Upper lobe of right lung (tissue), 1 donor: Measurements from ENCODE around the gene CKS1B. TPM values are rescaled to one million over a fixed set of nuclear protein-coding genes. Genes with fewer than 3 reads are reported as not detected.

Experiments
- ATAC-seq: fragments of 200-7000 bp; cut with Tn5 transposase; one replicate; pipeline ENCODE4 v1.9.1; 2020; ENCODE audit warnings: mild to moderate bottlenecking, moderate library complexity
- DNase-seq: peaks from one replicate; pipeline ENCODE4 v3.0.0-alpha.2; 2020
- H3K27ac ChIP-seq: fragments of 200-600 bp; one replicate; pipeline ENCODE4 v1.8.0; 2022
- H3K27me3 ChIP-seq: fragments of 200-600 bp; one replicate; pipeline ENCODE4 v1.8.0; 2022; ENCODE audit warnings: mild to moderate bottlenecking
- H3K36me3 ChIP-seq: fragments of 200-600 bp; one replicate; pipeline ENCODE4 v1.8.0; 2022
- H3K4me1 ChIP-seq: fragments of 200-600 bp; one replicate; pipeline ENCODE4 v1.8.0; 2022
- H3K4me3 ChIP-seq: fragments of 200-600 bp; one replicate; pipeline ENCODE4 v1.8.0; 2022; ENCODE audit warnings: mild to moderate bottlenecking
- H3K9me3 ChIP-seq: fragments of 200-600 bp; one replicate; pipeline ENCODE4 v1.8.0; 2022
- intact Hi-C: fragments of 100-400 bp; cut with DNase I; formaldehyde crosslinking; loops from one replicate; pipeline ENCODE4 v1.11.0; 2022
- total RNA-seq: library from RNA; stranded (reverse); fragmentation: NEBNext Ultra II Directional; extraction: Animal tissue kit (Norgen Biotek cat#: 25700); gene quantifications from one replicate; pipeline ENCODE4 v1.2.1, GENCODE V29; 2021
- TF ChIP-seq, protein P1 (sequence below): fragments of 200-600 bp; IDR thresholded peaks from one replicate; pipeline ENCODE4 v1.8.0; 2022; ENCODE audit warnings: antibody characterized with exemption
- donor health status: DM: no; HTN: yes; CAD: no; lungs with severe emphysema.

Gene CKS1B
- total RNA-seq, 1 donor from 2014 or later = 27.0 TPM

DNA sequence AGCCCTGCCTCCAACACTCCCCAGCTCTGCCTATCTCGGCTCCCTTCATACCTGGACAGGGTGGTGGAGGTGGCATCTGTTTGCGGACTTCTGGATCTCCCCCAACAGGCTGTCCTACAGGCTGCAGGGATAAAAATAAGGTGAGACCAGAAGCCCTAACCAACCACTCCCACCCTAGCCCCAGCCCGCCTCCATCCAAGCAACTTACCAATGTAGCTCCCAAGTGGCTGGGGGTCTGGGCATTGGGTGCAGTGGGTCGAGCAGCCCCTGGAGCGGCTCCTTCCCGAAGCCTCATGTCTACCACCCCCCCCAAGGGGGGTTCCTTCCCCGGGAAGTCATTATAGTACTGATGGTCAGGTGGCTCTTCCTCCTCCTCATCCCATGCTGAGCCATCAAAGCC is 8.4 kb upstream of the CKS1B start:
- Histone ChIP-seq H3K4me1 (peaks cover 35% of the 10 kb centered on the region), H3K4me3 (no peak overlapping the region), H3K9me3 (no peaks in the 10 kb centered on the region), H3K36me3 (peaks cover 57% of the 10 kb centered on the region), H3K27me3 (no peaks in the 10 kb centered on the region), H3K27ac (no peak overlapping the region)
- TF ChIP-seq, protein P1, sequence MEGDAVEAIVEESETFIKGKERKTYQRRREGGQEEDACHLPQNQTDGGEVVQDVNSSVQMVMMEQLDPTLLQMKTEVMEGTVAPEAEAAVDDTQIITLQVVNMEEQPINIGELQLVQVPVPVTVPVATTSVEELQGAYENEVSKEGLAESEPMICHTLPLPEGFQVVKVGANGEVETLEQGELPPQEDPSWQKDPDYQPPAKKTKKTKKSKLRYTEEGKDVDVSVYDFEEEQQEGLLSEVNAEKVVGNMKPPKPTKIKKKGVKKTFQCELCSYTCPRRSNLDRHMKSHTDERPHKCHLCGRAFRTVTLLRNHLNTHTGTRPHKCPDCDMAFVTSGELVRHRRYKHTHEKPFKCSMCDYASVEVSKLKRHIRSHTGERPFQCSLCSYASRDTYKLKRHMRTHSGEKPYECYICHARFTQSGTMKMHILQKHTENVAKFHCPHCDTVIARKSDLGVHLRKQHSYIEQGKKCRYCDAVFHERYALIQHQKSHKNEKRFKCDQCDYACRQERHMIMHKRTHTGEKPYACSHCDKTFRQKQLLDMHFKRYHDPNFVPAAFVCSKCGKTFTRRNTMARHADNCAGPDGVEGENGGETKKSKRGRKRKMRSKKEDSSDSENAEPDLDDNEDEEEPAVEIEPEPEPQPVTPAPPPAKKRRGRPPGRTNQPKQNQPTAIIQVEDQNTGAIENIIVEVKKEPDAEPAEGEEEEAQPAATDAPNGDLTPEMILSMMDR = no peak
- intact Hi-C loops = no loop called here
- no peak for DNase-seq
- ATAC-seq = no peak

DNA sequence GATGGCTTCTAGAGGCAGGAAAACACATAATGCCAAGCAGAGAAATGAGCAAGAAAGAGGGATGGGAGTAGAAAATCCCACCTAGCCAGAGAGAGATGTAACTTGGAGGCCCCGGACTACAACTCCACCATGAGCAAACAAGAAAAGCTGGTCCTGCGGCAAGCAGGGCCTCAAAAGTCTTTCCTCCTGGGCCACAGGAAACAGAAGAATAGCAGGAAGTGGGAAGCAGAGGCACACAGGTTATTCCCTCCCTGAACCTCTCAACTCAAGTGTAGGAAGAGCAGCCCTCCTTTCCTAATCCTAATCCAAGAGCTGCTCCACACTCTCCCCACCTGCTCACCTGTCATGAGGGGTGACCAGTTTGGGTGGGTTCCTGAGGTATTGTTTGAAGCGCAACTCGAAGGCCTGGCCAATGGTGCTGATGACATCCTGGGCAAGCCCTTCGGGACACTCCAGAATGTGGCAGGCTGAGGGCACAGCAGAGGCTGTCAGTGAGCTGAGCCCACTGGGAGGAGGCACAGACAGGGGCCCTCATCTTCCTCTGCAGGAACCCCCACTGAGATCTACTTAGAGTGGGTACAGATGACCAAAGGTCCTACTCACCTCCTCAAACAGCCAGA is 7.0 kb upstream of the CKS1B start:
- H3K4me3 ChIP-seq = no peak overlapping the region
- intact Hi-C loops = no loop called here
- peaks cover 46% of the 10 kb centered on the region for H3K4me1 ChIP-seq
- TF ChIP-seq, protein P1 = no peak
- DNase-seq = no peak
- peak overlapping the region; percentile 93 for H3K27ac ChIP-seq
- no peaks in the 10 kb centered on the region for H3K9me3 ChIP-seq
- no peaks in the 10 kb centered on the region for H3K27me3 ChIP-seq
- peaks cover 57% of the 10 kb centered on the region for H3K36me3 ChIP-seq
- ATAC-seq = no peak

DNA sequence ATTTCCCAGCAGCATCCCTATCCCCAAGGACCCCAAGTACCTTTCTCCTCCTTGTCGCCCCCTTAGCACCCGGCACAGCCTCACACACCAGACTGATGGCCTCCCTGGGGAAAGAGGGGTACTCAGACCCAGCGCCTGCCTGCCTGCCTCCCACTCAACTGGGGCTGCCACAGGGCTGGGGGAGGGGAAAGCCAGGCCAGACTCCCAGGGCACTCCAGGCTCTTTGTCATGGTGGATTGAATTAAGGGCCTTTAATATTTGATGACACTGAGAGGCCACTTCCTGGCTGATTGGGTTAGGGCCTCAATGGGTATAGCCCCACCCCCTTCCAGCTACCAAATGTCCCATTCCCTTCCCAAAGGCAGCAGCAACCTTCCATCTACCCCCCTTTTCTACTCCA is 5.8 kb upstream of the CKS1B start:
- H3K4me1 ChIP-seq = peaks cover 48% of the 10 kb centered on the region
- TF ChIP-seq, protein P1 = no peak
- no peak for DNase-seq
- no peaks in the 10 kb centered on the region for H3K27me3 ChIP-seq
- H3K9me3 ChIP-seq = no peaks in the 10 kb centered on the region
- H3K27ac ChIP-seq = peak overlapping the region; percentile 93
- no peak for ATAC-seq
- H3K4me3 ChIP-seq = peak overlapping the region; percentile 63
- intact Hi-C loops = no loop called here
- peaks cover 51% of the 10 kb centered on the region for H3K36me3 ChIP-seq

DNA sequence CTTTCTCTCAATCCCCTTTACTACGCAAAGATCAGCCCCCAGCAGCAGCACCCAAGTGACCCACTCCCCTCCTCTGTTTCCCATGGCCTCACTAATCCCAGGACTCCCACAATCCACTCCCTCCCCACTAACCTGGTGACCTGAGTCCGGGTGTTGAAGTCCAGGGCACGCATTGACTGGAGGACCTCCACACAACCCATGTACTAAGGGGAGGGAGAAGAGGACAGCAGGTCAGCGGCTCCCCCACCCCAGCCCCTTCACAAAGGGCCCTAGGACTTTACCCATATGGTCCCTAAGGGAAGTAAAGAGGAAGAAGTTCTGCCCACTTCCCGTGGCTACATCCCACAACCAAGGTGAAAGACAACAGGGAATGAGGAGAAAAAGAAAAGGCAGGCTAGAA is 5.2 kb upstream of the CKS1B start:
- Histone ChIP-seq H3K4me3 (peak overlapping the region; percentile 63), H3K27ac (peak overlapping the region; percentile 93), H3K9me3 (no peaks in the 10 kb centered on the region), H3K27me3 (no peaks in the 10 kb centered on the region), H3K36me3 (peaks cover 47% of the 10 kb centered on the region), H3K4me1 (peaks cover 48% of the 10 kb centered on the region)
- no peak for DNase-seq
- TF ChIP-seq, protein P1 = no peak
- intact Hi-C loops = no loop called here
- ATAC-seq = no peak

DNA sequence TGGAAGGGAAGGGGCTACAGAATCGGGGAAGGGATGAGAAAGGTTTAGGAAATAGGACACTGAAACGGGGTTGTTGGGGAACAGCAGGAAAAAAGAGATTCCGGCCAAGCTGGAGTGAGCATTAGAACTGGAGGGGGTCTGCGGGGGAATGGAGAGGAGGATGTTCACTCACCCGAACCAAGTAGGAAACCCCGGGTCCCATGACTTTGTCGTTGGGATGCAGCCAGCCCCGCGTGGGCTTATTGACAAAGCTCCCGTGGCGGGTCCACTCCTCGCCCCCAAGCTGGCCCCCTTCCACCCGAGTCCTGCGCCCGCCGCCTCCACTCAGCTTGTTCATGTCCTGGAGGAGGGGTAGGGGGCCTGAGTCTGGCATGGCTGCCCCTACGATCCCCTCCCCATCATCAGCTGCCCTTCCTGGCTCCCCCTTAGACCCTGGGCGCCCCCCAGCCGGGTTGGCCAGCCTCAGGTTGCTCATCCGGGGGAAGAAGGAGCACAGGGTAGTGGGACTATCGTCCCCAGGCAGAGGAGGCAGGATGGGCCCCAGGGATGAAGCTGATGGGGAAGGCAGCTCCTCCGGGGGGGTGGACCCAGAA is 4.5 kb upstream of the CKS1B start:
- TF ChIP-seq, protein P1 = no peak
- peak overlapping the region; percentile 63 for H3K4me3 ChIP-seq
- intact Hi-C loops = no loop called here
- no peaks in the 10 kb centered on the region for H3K27me3 ChIP-seq
- H3K9me3 ChIP-seq = no peaks in the 10 kb centered on the region
- H3K36me3 ChIP-seq = peaks cover 41% of the 10 kb centered on the region
- peak overlapping the region; percentile 93 for H3K27ac ChIP-seq
- DNase-seq (no peak), ATAC-seq (no peak)
- peaks cover 48% of the 10 kb centered on the region for H3K4me1 ChIP-seq
